Endothelial cell (in vitro differentiated cells): ENCODE measurements around the gene SYTL2. TPM values are rescaled to one million over a fixed set of nuclear protein-coding genes. Genes with fewer than 3 reads are reported as not detected.

Experiments
- DNase-seq: peaks from one replicate; pipeline ENCODE4 v3.0.0; 2021; ENCODE audit warnings: low spot score
- H3K27ac Mint-ChIP-seq: one replicate; pipeline ENCODE4 v1.8.0; 2021; ENCODE audit warnings: mixed read lengths, inconsistent platforms; ENCODE audit not compliant: unreplicated experiment
- H3K27me3 Mint-ChIP-seq: one replicate; pipeline ENCODE4 v1.8.0; 2021; ENCODE audit warnings: mild to moderate bottlenecking, moderate library complexity, mixed read lengths, inconsistent platforms; ENCODE audit not compliant: unreplicated experiment
- H3K36me3 Mint-ChIP-seq: one replicate; pipeline ENCODE4 v1.8.0; 2021; ENCODE audit warnings: mild to moderate bottlenecking, low read depth, mixed read lengths, inconsistent platforms; ENCODE audit not compliant: unreplicated experiment
- H3K4me1 Mint-ChIP-seq: one replicate; pipeline ENCODE4 v1.8.0; 2021; ENCODE audit warnings: mild to moderate bottlenecking, mixed read lengths, inconsistent platforms; ENCODE audit not compliant: unreplicated experiment
- H3K4me3 Mint-ChIP-seq: one replicate; pipeline ENCODE4 v1.8.0; 2021; ENCODE audit warnings: mild to moderate bottlenecking, mixed read lengths, inconsistent platforms; ENCODE audit not compliant: unreplicated experiment
- H3K9me3 Mint-ChIP-seq: one replicate; pipeline ENCODE4 v1.8.0; 2021; ENCODE audit warnings: mixed read lengths, inconsistent platforms; ENCODE audit not compliant: unreplicated experiment
- total RNA-seq: library from RNA; stranded (reverse); fragmentation: NEBNext Ultra II Directional; extraction: Animal tissue kit (Norgen Biotek cat#: 25700); gene quantifications from one replicate; pipeline ENCODE4 v1.2.1, GENCODE V29; 2021; ENCODE audit not compliant: unreplicated experiment
- TF ChIP-seq, protein P1 (sequence below): fragments of 200-600 bp; sonication (generic); IDR thresholded peaks from one replicate; pipeline ENCODE4 v1.5.0; 2021; ENCODE audit warnings: antibody characterized with exemption; ENCODE audit not compliant: unreplicated experiment

SYTL2 gene
- total RNA-seq, 1 donor from 2014 or later = 4.0 TPM

DNA sequence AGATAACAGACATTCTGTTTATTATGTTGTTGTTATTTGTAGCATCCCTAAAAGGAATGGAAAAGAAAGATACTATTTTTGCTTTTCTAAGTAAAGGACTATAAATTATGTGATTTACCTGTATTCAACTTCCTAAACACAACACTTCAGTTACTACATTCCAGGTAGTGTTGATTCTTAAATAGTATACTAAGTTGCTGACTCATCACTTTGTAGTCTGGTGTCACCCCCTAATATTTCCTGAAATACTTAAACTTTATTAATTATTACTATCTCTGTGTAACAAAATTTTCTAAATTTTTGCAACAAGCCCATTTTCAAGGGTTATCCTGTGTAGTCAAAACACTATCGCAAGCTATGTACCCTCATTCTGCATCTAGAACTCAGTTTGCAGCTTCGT lies 7.0 kb downstream of the SYTL2 start:
- Mint-ChIP-seq H3K27ac (no peak overlapping the region), H3K27me3 (peaks cover 2% of the 10 kb centered on the region), H3K9me3 (no peaks in the 10 kb centered on the region), H3K4me3 (no peak overlapping the region), H3K36me3 (no peaks in the 10 kb centered on the region), H3K4me1 (peaks cover 7% of the 10 kb centered on the region)
- DNase-seq = no peak
- TF ChIP-seq, protein P1, sequence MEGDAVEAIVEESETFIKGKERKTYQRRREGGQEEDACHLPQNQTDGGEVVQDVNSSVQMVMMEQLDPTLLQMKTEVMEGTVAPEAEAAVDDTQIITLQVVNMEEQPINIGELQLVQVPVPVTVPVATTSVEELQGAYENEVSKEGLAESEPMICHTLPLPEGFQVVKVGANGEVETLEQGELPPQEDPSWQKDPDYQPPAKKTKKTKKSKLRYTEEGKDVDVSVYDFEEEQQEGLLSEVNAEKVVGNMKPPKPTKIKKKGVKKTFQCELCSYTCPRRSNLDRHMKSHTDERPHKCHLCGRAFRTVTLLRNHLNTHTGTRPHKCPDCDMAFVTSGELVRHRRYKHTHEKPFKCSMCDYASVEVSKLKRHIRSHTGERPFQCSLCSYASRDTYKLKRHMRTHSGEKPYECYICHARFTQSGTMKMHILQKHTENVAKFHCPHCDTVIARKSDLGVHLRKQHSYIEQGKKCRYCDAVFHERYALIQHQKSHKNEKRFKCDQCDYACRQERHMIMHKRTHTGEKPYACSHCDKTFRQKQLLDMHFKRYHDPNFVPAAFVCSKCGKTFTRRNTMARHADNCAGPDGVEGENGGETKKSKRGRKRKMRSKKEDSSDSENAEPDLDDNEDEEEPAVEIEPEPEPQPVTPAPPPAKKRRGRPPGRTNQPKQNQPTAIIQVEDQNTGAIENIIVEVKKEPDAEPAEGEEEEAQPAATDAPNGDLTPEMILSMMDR = no peak

DNA sequence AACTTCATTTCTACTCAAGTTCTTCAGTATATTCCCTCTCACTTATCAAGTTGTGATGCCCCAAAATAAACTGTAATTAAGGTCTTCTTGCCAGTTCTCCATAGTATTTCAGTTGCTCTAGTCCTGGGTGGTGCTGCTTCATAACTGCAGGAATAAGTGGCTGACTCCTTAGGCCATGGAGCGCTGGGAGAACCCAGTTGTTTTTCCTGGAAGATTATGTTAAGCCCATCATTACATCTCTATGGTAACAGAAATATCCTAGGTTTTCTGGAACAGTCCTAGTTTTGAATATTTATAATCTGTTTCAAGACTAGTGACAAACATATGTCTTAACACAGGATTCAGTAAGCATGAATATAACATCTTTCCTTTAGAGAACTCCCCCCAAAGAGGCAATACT lies 7.6 kb downstream of the SYTL2 start:
- TF ChIP-seq, protein P1 = no peak
- no peaks in the 10 kb centered on the region for H3K36me3 Mint-ChIP-seq
- no peaks in the 10 kb centered on the region for H3K9me3 Mint-ChIP-seq
- peaks cover 8% of the 10 kb centered on the region for H3K4me1 Mint-ChIP-seq
- H3K27me3 Mint-ChIP-seq = peaks cover 2% of the 10 kb centered on the region
- H3K4me3 Mint-ChIP-seq = no peak overlapping the region
- no peak overlapping the region for H3K27ac Mint-ChIP-seq
- DNase-seq = no peak

DNA sequence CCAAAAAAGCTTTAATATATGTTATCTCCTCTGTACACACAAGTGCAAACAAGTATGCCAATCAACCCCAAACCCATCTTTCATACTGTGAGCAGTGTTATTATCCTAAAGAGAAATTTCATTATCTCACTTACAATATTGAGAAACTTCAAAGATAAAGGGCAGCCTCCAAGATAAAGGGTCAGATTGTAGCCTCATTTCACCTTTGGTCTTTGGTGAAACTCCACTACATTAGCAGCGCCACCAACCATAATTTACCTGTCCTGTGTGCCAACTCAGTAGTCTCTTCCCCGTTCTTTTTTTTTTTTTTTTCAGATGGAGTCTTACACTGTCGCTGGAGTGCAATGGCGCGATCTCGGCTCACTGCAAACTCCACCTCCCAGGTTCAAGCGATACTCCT lies 9.4 kb downstream of the SYTL2 start:
- H3K4me1 Mint-ChIP-seq = peaks cover 8% of the 10 kb centered on the region
- H3K27ac Mint-ChIP-seq = no peak overlapping the region
- H3K4me3 Mint-ChIP-seq = no peak overlapping the region
- no peak for DNase-seq
- no peaks in the 10 kb centered on the region for H3K36me3 Mint-ChIP-seq
- peaks cover 2% of the 10 kb centered on the region for H3K27me3 Mint-ChIP-seq
- H3K9me3 Mint-ChIP-seq = no peaks in the 10 kb centered on the region
- TF ChIP-seq, protein P1 = no peak

DNA sequence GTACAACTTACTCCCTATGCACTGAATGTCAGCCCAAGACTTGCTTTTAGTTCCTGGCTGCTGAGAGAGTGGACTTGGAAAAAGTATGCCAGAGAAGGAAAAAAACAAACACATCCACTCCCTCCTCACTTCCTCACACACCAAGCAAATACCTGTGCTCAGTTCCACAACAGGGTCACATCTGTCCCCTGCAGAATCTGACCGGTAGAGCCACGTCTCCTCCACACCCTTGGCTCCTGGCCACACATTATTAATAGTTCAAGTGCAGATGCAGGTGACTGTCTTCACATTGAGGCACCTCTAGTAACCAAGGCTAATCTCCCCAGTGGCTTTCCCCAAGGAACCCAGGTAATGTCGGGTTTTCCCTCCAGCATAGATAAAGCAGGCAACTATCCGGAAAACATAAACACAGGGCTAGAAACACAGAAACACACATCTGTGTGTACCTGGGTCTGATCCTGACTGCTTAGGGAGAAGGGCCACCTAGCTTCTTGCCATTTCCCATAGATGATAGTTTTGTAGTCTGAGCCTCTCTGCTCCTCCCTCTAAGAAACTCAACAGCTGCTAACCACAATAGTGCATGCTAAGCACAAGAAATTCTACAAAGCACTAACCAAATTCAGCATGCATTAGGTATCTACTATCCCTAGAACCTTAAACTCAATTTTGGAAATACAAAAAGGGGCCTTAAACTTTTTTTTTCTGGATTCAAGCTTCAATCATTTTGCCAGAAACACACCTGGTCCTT lies 10.2 kb downstream of the SYTL2 start:
- Mint-ChIP-seq H3K4me3 (no peak overlapping the region), H3K4me1 (peaks cover 8% of the 10 kb centered on the region), H3K36me3 (no peaks in the 10 kb centered on the region), H3K27ac (no peak overlapping the region), H3K9me3 (no peaks in the 10 kb centered on the region), H3K27me3 (peaks cover 2% of the 10 kb centered on the region)
- no peak for DNase-seq
- TF ChIP-seq, protein P1 = no peak

DNA sequence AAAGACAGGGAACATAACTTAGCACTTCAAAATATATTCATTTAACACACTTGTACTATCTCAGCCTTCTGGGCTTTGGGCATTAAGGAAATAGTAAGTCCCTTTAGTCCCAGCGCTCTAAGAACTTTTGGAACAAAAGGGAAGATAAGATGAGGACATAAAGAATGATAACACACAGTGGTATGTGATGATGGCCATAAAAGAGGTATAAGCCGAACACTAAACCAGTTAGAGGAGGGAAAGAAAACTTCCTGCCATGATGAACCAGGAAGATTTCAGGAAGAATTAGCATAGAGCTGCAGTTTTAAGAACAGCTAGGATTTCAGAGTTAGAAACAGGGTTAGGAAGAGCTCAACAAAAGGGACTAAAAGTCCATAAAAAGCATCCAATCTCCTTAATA lies 11.8 kb downstream of the SYTL2 start:
- no peak overlapping the region for H3K27ac Mint-ChIP-seq
- H3K27me3 Mint-ChIP-seq = peaks cover 2% of the 10 kb centered on the region
- H3K9me3 Mint-ChIP-seq = no peaks in the 10 kb centered on the region
- H3K36me3 Mint-ChIP-seq = no peaks in the 10 kb centered on the region
- no peak for DNase-seq
- TF ChIP-seq, protein P1 = no peak
- peaks cover 8% of the 10 kb centered on the region for H3K4me1 Mint-ChIP-seq
- no peak overlapping the region for H3K4me3 Mint-ChIP-seq
